ENCODE results near the gene QSOX2.

QSOX2 gene

GRCh38 chr9:136185596-136186366 lies 59.8 kb downstream of the QSOX2 start:
- Mint-ChIP-seq H3K36me3 (no peaks in the 10 kb centered on the region), H3K27ac (no peak overlapping the region), H3K4me1 (ENCODE audit: low read depth) (no peaks in the 10 kb centered on the region), H3K27me3 (peaks cover 6% of the 10 kb centered on the region), H3K4me3 (no peak overlapping the region), H3K9me3 (ENCODE audit: low read depth) (no peaks in the 10 kb centered on the region)

- H3K27ac Mint-ChIP-seq = no peak overlapping the region
- H3K4me1 Mint-ChIP-seq (ENCODE audit: low read depth) = no peaks in the 10 kb centered on the region
- H3K4me3 Mint-ChIP-seq = no peak overlapping the region
- no peaks in the 10 kb centered on the region for H3K9me3 Mint-ChIP-seq (ENCODE audit: low read depth)
- H3K36me3 Mint-ChIP-seq = no peaks in the 10 kb centered on the region
- peaks cover 4% of the 10 kb centered on the region for H3K27me3 Mint-ChIP-seq
Measured at GRCh38 chr9:136185066-136185465, 60.5 kb downstream of the QSOX2 start.

DNA sequence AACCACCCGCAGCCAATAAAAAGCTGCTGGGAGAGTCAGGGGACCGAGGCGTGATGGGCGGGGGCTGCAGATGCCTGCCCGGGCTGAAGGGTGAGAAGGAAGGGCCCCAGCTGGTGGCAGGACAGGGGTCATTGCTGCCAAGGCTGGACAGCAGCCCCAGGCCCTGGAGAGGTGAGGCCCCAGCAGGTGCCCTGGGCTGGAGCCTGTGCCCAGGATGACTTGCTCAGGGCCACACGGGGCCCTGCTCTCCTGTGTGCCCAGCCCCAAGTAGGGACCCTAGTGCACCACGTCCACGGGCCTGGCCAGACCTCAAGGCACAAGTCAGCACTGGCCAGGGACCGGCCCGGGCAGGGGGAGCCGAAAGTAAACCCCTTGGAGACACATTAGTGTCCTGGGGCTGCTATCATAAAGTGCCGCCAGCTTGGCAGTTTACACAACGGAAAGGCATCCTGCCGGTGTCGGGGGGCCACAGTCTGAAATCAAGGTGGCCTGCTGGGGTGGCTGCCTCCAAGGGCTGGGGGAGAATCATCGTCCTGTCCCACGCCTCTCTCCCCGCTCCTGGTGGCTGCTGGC lies 62.7 kb downstream of the QSOX2 start:
- H3K4me1 Mint-ChIP-seq (ENCODE audit: low read depth) = no peaks in the 10 kb centered on the region
- no peaks in the 10 kb centered on the region for H3K36me3 Mint-ChIP-seq
- peaks cover 4% of the 10 kb centered on the region for H3K27me3 Mint-ChIP-seq
- H3K9me3 Mint-ChIP-seq (ENCODE audit: low read depth) = no peaks in the 10 kb centered on the region
- no peak overlapping the region for H3K4me3 Mint-ChIP-seq
- H3K27ac Mint-ChIP-seq = no peak overlapping the region

DNA sequence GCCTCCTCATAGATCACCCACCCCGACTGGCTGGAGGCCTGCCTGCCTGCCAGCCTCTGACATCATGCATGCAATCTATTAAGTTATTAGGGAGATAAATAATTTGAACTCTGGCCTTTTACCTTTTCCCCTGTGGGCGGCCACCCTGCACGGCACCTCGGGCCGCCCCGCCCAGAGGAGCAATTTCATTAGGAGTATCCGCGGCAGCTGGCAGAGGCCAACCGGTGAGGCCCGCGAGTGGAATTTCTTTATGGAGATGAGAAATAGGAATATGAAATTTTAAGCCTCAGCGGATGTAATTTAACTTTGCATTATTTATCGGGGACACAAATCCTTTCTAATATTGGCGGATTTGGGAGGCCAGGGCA lies 63.2 kb downstream of the QSOX2 start:
- no peaks in the 10 kb centered on the region for H3K9me3 Mint-ChIP-seq (ENCODE audit: low read depth)
- H3K4me3 Mint-ChIP-seq = no peak overlapping the region
- no peaks in the 10 kb centered on the region for H3K4me1 Mint-ChIP-seq (ENCODE audit: low read depth)
- H3K36me3 Mint-ChIP-seq = no peaks in the 10 kb centered on the region
- no peak overlapping the region for H3K27ac Mint-ChIP-seq
- peaks cover 4% of the 10 kb centered on the region for H3K27me3 Mint-ChIP-seq

GRCh38 chr9:136181784-136182419 lies 63.7 kb downstream of the QSOX2 start:
- Mint-ChIP-seq H3K36me3 (no peaks in the 10 kb centered on the region), H3K27ac (no peak overlapping the region), H3K4me1 (ENCODE audit: low read depth) (no peaks in the 10 kb centered on the region), H3K4me3 (no peak overlapping the region), H3K27me3 (peaks cover 3% of the 10 kb centered on the region), H3K9me3 (ENCODE audit: low read depth) (no peaks in the 10 kb centered on the region)

GRCh38 chr9:136180586-136180985 lies 65.0 kb downstream of the QSOX2 start:
- Mint-ChIP-seq H3K9me3 (ENCODE audit: low read depth) (no peaks in the 10 kb centered on the region), H3K4me1 (ENCODE audit: low read depth) (no peaks in the 10 kb centered on the region), H3K4me3 (no peak overlapping the region), H3K36me3 (no peaks in the 10 kb centered on the region), H3K27me3 (peaks cover 3% of the 10 kb centered on the region), H3K27ac (no peak overlapping the region)

GRCh38 chr9:136179761-136180160 lies 65.9 kb downstream of the QSOX2 start:
- H3K4me3 Mint-ChIP-seq = no peak overlapping the region
- H3K36me3 Mint-ChIP-seq = no peaks in the 10 kb centered on the region
- no peaks in the 10 kb centered on the region for H3K9me3 Mint-ChIP-seq (ENCODE audit: low read depth)
- no peak overlapping the region for H3K27ac Mint-ChIP-seq
- H3K4me1 Mint-ChIP-seq (ENCODE audit: low read depth) = no peaks in the 10 kb centered on the region
- H3K27me3 Mint-ChIP-seq = peaks cover 2% of the 10 kb centered on the region

DNA sequence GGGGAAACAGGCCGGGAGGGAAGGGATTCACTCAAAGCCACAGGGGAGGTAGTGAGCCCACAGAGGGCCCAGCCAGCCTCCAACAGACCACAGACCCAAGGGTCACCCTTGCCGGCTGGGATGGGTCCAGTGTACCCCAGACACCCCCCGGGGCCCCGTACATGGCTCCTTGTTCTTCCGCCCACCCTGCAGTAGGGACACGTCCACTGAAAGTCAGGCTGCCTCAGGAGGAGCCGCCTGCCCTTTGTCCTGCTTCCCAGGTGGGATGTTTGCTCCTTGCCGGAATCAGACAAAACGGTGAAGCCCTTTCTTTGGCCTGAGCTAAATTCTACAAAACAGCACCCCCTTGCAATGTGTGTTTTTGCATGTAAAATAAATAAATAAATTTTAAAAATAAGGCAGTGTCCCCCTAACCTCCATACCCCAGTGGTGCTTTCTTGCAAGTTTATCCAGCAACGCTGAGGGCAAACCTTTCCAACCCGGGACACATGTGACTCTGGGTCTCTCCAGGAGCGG lies 66.5 kb downstream of the QSOX2 start:
- Mint-ChIP-seq H3K4me1 (ENCODE audit: low read depth) (no peaks in the 10 kb centered on the region), H3K4me3 (no peak overlapping the region), H3K36me3 (no peaks in the 10 kb centered on the region), H3K27ac (no peak overlapping the region), H3K27me3 (no peaks in the 10 kb centered on the region), H3K9me3 (ENCODE audit: low read depth) (no peaks in the 10 kb centered on the region)

DNA sequence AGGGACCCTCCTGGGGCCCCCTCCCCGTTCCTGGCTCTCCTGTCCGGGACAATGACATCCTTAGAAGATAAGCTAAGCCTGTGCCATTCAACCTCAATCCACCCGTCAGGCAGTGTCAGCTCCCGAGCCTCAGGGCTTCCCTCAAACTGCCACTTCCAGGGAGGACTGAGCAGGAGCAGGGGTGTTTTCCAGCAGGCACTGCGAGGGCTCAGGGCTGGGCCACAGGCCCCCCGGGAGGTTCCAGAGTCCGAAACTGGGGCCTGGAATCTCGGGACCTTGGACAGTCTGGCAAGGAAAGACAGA lies 66.9 kb downstream of the QSOX2 start:
- Mint-ChIP-seq H3K9me3 (ENCODE audit: low read depth) (no peaks in the 10 kb centered on the region), H3K36me3 (no peaks in the 10 kb centered on the region), H3K27ac (no peak overlapping the region), H3K4me1 (ENCODE audit: low read depth) (no peaks in the 10 kb centered on the region), H3K4me3 (no peak overlapping the region), H3K27me3 (no peaks in the 10 kb centered on the region)

DNA sequence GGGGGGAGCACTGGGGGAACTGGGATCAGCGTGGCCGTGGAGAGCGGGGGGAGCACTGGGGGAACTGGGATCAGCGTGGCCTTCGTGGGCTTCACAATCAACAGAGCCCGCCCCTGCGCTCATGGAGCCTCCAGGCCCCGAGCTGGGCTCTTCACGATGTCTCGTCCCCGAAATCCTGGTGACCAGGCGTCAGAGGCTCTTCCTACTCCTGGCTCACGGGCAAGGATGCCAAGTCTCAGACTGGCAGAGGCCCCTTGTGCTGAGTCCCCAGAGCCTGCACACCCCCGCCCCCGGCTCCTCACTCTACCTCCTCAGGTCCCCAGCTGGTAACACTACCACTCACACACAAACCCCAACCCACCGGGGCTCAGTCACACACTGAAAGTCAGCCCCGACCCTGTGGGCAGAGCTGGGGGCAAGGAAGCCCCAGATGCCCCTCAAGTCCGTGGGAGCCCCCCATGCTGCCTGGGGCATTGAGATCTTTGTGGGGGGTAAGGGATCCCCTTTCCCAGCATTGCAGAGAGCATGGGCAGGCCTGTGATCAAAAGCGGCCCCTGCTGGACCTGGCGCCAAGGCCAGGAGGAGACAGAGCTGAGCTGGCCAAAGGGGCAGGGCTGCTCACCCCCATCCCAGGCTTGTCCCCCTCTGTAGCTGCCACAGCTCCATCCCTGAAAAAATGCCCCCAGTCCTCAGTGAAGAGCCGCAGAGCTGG lies 67.4 kb downstream of the QSOX2 start:
- Mint-ChIP-seq H3K27me3 (no peaks in the 10 kb centered on the region), H3K4me3 (no peak overlapping the region), H3K4me1 (ENCODE audit: low read depth) (no peaks in the 10 kb centered on the region), H3K27ac (no peak overlapping the region), H3K36me3 (no peaks in the 10 kb centered on the region), H3K9me3 (ENCODE audit: low read depth) (no peaks in the 10 kb centered on the region)

DNA sequence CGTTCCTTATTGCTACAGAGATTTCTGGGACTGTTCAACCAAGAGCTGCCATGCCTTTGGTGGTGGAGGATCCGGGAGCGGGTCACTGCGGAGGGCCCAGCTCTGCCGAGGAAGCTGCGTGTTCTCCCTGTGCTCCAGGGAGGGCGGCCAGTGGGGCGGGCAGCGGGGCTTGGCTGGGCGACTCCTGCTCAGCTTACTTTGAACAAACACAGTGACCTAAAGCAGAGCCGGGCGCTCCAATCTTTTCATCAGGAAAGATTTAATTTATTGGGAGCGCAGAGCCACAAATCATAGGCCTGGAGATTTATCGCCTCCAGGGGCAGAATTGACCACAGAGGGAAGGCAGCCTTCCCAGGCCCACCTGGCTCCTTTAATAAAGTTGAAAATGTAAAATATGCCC lies 68.4 kb downstream of the QSOX2 start:
- H3K4me1 Mint-ChIP-seq (ENCODE audit: low read depth) = no peaks in the 10 kb centered on the region
- no peaks in the 10 kb centered on the region for H3K27me3 Mint-ChIP-seq
- no peaks in the 10 kb centered on the region for H3K9me3 Mint-ChIP-seq (ENCODE audit: low read depth)
- no peak overlapping the region for H3K4me3 Mint-ChIP-seq
- no peaks in the 10 kb centered on the region for H3K36me3 Mint-ChIP-seq
- H3K27ac Mint-ChIP-seq = no peak overlapping the region

DNA sequence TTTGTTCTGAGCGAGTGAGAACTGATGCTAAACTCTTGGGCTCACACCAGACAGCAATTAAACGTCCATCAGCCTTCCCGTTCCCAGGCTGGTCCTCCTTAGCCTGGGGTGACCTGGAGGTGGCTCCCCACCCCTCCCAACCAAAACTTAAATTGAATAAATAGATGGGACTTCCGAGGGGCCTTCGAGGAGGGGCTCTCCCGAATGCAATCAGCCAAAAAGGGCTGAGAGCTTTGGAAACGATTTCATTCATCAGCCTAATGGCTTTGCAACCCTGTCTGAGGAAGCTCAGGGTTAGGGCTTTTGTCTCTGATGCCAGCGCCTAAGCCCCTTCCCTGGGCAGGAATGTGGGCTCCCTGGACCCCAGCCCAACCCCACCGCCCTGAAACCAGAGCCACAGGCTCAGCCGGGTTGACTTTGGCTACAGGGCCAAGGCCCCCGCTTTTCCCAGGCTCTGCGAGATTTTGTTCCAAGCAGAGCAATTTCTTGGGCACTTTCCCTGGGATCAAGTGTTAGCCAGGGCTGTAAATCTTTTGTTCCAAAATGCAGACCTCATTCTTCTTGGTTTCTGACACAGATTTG lies 69.9 kb downstream of the QSOX2 start:
- Mint-ChIP-seq H3K4me3 (no peak overlapping the region), H3K36me3 (no peaks in the 10 kb centered on the region), H3K27ac (no peak overlapping the region), H3K9me3 (ENCODE audit: low read depth) (no peaks in the 10 kb centered on the region), H3K27me3 (no peaks in the 10 kb centered on the region), H3K4me1 (ENCODE audit: low read depth) (no peaks in the 10 kb centered on the region)

- H3K27me3 Mint-ChIP-seq = no peaks in the 10 kb centered on the region
- no peak overlapping the region for H3K27ac Mint-ChIP-seq
- no peaks in the 10 kb centered on the region for H3K9me3 Mint-ChIP-seq (ENCODE audit: low read depth)
- no peaks in the 10 kb centered on the region for H3K4me1 Mint-ChIP-seq (ENCODE audit: low read depth)
- H3K36me3 Mint-ChIP-seq = no peaks in the 10 kb centered on the region
- no peak overlapping the region for H3K4me3 Mint-ChIP-seq
Measured at GRCh38 chr9:136174779-136175615, 70.6 kb downstream of the QSOX2 start.

- Mint-ChIP-seq H3K9me3 (ENCODE audit: low read depth) (no peaks in the 10 kb centered on the region), H3K27ac (no peak overlapping the region), H3K27me3 (no peaks in the 10 kb centered on the region)
Measured at GRCh38 chr9:136173648-136174290, 71.8 kb downstream of the QSOX2 start.

More at GRCh38 chr9:136173648-136174290, 71.8 kb downstream of the QSOX2 start:
- Mint-ChIP-seq H3K4me1 (ENCODE audit: low read depth) (no peaks in the 10 kb centered on the region), H3K4me3 (no peak overlapping the region), H3K36me3 (no peaks in the 10 kb centered on the region)

Data from activated naive CD8-positive, alpha-beta T cell (primary cell).